GM19043 (cell line): ENCODE measurements around the gene LTF.

Source experiments
- ATAC-seq: cut with Tn5 transposase; IDR thresholded peaks from one replicate; pipeline ENCODE4 v1.9.1; 2021; ENCODE audit warnings: low read depth; ENCODE audit not compliant: unreplicated experiment

Gene LTF

DNA sequence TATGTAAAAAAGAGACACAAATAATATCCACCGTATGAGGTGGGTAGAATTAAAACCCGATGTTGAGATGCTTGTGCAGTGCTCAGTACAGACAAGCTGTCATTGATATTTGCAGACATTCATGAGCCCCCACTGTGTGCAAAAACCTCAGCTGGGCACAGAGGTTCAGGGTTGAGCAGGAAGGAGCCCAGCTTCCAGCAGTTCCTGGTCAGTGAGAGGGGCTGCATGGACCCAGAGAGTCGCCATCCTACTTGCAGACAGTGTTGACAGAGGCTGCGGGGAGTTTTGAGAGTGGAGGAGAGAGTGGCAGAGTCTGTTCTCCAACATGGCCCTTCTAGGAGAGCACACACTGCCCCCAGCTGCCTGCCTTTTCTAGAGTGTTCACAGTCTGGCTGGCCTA is 6.1 kb upstream of the LTF start:
- no peak for ATAC-seq

DNA sequence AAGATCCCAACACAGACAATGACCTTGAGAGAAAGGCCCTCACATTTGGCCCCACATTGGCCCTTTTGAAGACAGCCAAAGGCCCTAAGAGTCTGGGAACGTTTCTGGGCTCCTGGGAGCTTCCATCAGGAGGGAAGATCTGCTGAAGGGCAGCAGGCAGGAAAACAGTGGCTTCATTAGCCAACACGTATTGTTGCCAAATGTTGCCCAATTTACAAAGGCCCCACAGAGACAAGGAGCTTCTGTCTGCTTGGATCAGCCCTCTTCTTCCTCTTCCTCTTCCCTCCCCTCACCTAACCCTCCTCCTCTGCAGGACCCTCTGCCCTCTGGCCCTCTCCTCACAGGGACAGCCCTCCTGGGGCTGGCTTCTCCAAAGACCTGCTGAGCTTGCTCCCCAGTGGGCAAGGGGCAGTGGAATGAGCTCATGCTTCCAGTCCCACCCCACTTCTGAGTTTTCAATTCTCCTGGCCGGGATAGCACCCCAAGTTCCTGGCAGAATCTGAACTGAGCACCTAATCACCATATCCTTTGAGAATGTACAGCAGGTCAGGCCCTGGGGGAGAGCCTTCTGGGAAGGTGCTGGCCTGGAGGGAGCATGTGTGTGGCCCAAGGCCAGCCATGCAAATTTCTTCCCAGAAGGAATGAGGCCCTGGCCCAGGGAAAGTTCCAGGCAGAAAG is 5.1 kb upstream of the LTF start:
- ATAC-seq = no peak

DNA sequence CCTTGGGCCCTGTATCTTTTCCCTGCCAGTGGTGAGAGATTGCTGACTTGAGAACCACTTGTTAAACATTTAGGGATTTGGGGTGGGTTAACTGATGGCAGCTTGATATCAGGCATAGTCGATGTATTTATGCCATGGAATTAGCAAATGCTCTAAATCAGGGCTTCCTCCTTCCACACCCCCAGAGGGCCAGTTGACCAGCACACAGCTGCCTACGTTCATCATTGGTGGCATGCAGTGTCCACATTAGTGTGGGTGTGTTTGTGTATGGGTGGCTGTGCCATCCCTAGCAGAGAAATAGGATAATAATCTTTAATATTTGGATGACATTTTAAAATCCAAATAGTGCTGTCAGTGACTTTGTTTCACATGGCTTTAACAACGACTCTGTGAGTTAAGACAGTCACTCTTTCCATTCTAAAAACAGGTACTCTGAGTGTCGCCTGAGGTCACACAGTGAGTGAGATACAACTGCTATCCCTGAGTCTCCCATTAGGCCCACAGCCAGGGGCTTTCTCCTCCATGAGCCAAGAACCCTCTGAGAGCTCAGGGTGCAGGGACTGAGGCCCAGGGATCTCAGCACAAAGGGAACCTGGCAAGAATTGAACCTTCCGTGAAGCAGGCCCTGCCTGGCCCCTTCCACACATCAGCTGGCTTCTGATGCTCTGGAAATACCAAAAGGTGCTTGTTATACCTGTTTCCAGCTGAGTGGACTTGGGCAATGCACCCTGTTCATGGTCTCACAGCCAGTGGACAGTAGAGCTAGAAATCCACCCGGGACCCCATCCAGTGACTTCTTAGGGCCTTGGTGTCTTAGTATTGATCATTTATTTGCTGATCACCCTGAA is 4.3 kb upstream of the LTF start:
- no peak for ATAC-seq

DNA sequence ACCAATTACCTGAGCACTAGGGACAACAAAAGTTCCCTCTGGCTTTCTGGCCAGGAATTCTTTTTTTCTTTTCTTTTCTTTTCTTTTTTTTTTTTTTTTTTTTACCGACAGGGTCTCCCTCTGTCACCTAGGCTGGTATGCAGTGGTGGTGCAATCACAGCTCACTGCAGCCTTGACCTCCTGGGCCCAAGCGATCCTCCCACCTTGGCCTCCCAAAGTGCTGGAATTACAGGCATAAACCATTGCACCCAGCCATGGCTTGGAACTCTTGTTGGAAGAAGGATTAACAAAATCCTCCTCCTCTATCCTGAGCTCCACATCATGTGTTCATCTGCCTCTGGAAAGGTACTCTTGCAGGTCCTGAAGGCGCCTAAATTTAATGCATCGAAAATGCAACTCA is 2.9 kb upstream of the LTF start:
- ATAC-seq = no peak

DNA sequence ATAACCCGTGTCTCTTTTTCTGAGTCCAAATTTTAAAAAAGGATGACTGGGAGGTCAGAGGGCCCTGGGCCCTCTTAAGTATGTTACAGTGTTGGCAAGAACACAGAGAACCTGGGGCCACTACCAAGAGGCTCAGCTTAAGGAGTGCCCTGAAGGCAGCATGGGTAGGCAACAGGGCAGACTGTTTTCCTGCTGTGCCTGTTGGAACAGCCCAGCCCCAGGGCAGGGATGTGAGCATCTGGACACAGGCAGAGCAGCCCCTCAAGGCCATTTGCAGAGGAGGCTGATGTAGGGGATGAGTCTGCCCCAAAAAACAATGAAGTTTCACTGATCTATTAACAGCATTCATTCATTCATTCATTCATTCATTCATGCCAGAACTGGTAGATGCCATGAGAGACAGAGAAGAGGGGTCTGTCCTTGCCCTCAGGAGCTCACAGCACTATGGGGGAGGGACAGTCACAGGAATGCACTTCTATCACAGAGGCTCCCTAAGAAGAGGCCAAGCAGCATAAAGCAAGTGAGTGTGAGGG is 2.2 kb upstream of the LTF start:
- ATAC-seq = no peak

DNA sequence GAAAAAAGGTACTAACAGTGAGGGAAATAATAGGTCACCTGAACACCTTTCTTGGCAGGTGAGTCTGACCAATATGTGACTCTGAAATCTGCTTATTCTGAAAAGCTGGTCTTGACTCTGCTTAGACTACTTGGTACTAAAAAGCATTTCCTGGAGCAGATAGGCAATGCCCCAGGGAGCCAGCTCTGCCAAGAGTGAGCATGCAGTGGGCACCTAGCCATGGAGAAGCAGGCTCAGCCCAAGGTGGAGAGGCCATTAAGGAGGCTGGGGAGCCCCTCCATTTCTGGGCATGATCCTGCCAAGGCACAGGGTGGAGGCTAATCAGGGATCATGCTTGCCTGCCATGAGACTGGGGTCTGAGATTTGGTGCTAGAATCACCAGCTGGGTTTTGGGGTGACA is 1.6 kb upstream of the LTF start:
- ATAC-seq = no peak

DNA sequence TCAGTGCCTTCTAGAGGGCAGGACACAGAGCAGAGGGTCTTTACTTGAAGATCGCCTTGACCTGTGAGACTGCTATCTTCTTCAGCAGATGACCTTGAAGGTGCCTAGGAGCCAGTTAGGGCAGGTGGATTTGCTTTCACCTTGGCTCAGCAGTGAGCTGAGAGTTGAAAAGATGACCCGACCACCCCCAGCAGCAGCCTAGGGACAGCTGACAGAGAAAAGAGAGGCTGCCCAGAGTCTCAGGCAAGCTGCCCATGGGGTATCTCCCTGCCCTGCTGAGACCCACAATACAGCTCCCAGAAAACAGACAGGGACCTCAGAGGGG is 453 bp upstream of the LTF start:
- ATAC-seq = no peak

DNA sequence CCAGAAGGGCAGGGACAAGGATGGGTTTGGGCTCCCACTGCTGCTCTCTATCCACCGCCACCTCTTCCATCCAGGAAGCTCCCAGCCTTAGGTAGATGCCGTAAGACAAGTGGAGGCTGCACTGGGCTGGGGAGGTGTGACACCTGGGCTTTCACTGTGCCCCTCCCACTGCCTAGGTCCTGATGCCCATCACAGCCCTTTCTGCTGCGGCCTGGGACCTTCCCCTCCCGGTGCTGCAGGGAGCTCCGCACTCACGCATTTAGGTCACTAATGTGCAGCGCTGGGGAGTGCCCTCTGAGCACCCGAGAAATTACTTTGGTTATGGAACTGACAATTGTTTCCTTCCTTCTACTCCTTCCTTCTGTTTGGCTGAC is 850 bp downstream of the LTF start:
- ATAC-seq = no peak

DNA sequence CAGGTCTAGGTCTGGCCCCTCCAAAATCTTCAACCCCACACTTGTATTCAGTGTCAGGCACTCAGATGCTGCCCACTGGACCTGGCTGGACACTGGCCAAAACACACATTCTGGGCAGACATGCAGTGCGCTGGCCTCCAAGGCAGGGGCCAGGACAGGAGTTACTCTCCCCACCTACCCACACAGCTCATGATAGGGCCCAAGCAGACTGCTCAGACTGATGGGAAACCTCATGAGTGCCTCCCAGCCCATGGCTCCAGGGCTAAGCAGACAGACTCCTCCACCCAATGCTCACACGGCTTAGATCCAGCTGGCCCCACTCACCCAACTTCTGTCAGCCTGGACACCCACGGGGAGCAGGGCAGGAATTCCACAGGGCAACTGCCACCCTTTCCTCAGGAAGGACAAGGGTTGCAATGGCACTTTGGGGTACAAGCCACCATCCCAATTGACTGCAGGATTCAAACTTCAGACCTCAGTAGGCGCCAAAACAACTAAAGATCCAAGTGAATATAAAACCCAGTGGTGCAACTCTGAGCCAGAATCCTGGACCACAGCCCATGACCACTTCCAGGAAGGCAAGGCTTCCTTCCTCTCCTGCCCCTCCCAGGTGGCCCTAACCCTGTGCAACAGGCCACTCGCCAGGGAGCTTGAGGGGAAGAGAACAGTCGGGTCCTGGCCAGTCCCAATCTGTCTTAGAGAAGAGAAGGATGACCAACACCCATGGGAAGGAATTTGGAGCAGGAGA is 1.4 kb downstream of the LTF start:
- ATAC-seq = no peak

DNA sequence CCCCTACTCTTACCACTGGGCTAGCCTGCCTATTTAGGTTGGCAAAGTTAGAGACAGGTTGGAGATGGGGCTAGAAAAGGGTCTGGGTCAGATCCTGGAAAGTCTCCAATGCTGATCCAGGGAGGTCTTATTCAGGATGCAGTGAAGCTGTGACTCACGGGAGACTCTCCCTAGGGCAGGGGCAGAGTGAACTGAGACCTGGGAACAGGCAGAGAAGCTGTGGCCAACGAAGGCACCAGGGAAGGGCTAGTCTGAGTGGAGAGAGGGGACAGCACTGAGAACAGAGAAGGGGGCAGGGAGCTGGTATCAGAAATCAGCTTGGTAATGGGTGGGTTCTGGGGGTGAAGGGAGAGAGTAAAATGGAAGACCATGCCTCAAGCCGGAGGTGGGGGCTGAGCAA is 2.2 kb downstream of the LTF start:
- ATAC-seq = no peak

DNA sequence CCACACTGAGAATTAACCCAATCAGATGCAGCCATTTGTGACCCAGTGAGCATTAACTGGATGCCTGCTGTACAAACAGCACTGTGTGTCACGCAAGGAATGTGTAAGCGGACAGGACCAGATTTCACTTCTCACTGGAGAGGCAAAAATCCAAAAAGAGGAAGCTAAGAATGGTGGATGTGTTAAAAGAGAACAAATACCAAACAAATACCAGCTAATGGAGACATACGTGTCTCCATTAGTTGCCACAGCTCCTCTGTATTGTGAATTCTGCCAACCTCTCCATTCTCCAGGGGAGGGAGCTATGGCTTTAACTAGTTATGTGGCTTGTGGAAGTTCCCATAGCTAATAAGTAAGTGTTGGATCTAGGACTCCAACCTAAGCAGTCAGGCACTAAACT is 2.6 kb downstream of the LTF start:
- no peak for ATAC-seq

DNA sequence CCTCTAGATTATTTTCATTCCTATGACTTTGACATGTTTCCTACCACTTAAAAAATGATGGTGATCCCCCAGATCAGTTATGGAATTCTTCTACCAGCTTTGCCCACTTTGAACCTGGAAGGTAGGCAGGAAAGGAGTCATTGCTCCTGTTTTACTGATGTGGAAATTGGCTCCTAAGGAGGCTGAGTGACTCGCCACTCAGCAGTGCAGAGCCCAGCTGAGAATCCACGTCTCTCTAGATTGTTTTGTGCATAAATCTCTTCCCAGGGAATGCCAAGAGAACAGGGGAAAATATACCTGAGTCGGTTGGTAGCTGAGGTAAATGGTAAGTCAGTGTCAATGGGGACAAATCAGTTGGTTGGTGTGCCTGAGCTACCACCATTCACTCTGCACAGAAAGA is 4.7 kb downstream of the LTF start:
- ATAC-seq = no peak

DNA sequence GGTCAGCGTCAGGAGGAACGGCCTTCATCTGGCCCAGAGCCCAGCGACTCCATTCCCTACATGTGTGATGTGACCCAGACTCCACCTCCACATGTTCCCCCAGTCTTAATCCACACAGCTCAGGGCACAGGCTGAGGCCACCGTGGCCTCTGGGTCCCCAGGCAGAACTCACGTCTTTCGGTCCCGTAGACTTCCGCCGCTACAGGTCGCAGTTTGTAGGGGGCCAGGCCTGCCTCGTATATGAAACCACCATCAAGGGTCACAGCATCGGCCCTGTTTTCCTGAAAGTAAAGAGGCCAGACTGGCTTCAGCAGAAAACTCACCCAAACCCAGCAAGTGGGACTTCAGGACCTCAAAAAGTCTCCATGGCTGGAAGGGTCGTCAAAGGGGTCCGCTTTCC is 8.6 kb downstream of the LTF start:
- no peak for ATAC-seq

DNA sequence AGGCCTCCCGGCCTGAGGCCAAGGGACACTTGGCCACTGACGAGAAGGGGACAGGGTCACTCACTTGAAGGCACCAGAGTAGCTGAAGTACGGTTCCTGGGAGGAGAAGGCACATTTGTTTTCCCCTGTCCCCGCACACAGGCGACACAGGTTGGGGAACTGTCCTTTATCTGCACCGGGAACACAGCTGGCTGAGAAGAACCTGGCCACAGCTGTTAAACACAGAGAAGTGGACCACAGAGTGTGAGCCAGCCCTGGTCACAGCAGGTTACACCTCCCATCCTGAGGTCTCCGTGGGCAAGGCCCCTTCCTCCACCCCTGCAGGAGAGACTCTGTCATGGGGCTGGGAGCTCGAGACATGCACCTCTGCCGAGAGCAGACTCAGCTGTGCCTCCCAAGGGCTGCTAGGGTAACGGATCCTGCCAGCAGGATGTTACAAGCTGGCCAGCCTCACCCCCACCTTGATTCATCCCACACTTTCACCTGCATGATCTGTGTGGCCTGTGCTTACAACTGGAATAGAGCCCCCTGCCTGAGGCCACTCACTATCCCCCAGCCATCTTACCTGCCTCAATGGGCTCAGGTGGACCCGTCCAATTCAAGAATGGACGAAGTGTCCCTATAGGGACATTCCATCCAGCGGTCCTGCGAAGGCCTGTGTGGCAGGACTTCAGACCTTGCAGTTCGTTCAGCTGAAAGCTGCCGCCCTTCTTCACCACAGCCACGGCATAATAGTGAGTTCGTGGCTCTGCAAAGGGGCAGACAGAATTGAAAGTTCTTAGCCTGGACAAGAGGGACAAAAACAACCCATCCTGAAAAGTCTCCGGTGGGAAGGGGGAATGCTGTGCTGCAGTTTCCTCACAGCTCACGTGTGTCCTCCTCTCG is 9.2 kb downstream of the LTF start:
- ATAC-seq = no peak

DNA sequence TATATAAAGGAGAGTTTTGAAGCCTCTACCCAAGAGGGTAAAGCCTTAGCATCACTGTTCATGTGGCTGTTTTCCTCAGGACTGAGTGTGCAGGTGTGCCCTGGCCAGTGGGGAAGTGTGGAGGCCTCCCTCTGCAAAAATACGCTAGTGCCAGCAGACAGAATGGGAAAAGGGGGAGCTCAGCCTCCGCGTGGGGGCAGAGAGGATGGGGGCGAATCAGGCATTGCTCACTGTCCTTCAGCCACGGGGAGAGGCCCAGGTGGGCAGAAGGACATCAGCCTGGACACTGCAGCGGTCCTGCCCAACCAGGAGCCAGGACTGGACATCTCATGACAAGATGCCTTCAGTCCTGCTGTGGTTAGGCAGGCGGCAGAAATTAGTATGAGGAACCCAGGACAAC is 10.1 kb downstream of the LTF start:
- no peak for ATAC-seq

DNA sequence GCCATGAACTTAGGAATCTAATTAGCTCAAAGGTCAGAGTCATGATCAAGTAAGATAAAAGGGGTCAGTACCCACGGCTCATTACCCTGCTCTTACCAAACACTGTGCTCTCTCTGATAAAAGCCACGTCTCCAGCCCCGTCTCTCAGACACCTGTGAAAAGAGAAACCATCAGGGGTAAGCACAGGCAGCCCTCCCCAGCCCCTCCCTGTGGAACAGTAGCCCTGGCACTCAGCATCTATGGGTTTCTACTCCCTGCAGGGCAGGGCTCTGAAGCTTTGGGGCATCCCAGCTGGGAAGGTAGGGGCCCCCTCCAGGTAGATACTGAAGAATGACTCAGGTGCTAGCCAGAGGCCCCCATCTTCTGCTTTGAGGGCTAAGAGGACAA is 10.5 kb downstream of the LTF start:
- no peak for ATAC-seq

DNA sequence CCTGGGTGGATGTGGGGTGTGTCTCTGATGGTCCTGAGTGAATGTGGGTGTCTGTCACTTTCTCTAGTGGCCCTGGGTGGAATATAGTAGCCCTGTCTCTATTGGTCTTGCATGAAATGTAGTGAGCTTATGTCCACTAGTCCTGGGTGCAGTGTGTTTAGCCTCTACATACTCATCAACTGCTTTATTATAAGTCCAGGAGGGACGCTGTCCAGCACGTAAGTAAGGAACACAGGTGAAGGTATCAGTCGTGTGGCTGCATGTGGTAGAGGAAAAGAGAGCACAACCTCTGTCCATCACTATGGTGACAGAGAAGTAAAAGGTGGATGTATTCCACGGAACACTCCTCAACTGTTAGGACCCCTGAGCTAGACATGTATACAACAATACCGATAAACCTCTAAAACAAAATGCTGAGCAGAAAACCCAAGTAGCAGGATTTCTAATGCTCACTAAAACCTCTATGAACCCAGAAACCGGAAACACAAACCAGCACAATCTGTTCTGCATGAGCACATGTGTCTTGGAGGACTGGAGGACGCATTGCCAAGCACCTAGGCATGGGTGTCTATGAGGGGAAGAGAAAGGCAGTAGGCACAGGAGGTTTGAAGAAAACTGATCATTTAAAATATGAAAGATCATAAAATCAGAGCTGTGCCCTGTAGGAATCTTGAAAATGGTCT is 11.0 kb downstream of the LTF start:
- no peak for ATAC-seq

DNA sequence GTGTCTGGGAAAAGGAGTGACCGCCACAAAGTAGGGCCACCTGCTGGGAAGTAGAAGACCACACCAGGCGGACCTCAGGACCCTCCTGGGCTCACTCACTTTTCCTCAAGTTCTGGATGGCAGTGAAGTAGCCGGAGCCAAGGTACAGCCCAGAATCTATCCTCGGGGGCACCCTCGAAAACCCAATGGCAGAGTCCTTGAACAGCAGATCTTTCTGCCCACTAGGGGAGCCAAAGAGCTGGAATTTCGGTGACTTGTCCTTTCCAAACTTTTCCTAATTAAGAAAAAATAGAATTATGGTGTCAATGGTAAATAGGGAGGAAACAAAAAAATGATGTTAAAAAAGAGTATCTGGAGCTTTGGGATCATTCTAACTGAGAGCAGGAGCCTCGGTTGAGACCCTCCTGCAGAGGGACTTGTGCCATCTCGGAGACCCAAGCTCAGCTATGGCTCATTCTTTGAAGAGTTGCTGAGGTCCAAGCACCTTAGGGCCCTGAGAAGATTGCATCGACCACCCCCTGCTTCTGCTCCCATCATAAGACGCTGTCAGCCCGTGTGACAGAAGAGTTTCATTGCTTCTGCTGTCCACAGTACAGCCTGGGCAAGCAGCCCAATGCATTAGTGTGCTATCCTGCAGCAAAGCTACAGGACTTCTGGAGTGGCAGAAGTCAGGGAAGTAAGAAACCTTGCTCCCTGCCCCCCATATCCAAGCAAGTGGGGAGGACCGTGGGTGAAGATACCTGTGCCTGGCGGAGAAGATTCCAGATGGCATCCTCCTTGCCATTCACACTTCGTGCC is 14.8 kb downstream of the LTF start:
- no peak for ATAC-seq

DNA sequence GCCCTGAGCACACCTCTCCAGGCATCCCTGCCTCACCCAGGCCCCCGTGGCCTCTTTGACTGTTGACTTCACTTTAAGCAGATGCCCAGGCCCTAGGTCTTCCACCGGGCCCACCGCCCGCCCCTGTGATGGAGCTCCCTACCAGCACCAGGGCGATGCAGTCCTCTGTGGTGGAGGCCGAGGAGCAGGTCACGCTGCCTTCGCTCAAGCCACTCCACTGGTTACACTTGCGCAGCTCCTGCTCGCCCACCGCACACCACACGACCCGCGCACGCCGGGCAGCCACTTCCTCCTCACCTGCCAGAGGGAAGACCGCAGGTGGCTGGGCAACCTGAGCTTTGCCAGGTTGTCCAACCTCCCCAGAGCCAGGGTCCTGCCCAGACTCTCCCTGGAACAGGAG is 16.0 kb downstream of the LTF start:
- no peak for ATAC-seq
